Activated CD8-positive, alpha-beta memory T cell treated with anti-CD3 and anti-CD28 coated beads, Interleukin-2, amount 10 ng/mL, durations not matched to agents 7 days and 5 days (primary cell): ENCODE data around the gene USP46. TPM values are rescaled to one million over a fixed set of nuclear protein-coding genes. Genes with fewer than 3 reads are reported as not detected.
A peak's percentile ranks its signal among the peaks of the same experiment; 100 is the strongest.

Source experiments
- ATAC-seq: fragments of 150-1000 bp; cut with Tn5 transposase; one replicate; pipeline ENCODE4 v1.10.0; 2021; ENCODE audit warnings: moderate library complexity
- CTCF ChIA-PET: fragments of 350-600 bp; sonication (Branson Sonifier 250); formaldehyde crosslinking; loops from one replicate; lab custom pipeline; 2021; ENCODE audit warnings: antibody characterized with exemption; lab: Charles Lee
- DNase-seq: peaks from one replicate; pipeline ENCODE4 v3.0.0-alpha.2; 2020
- H3K27ac Mint-ChIP-seq: one replicate; pipeline ENCODE4 v1.8.0; 2021; ENCODE audit warnings: mild to moderate bottlenecking, mixed read lengths
- H3K27me3 Mint-ChIP-seq: one replicate; pipeline ENCODE4 v1.8.0; 2021; ENCODE audit warnings: mixed read lengths
- H3K36me3 Mint-ChIP-seq: one replicate; pipeline ENCODE4 v1.8.0; 2021; ENCODE audit warnings: mild to moderate bottlenecking, mixed read lengths
- H3K4me1 Mint-ChIP-seq: one replicate; pipeline ENCODE4 v1.8.0; 2021; ENCODE audit warnings: mixed read lengths
- H3K4me3 Mint-ChIP-seq: one replicate; pipeline ENCODE4 v1.8.0; 2021; ENCODE audit warnings: mild to moderate bottlenecking, moderate library complexity, mixed read lengths
- H3K9me3 Mint-ChIP-seq: one replicate; pipeline ENCODE4 v1.8.0; 2022; ENCODE audit warnings: low read depth, mixed read lengths
- total RNA-seq, 2 experiments: library from RNA; stranded (reverse); gene quantifications; one replicate each; pipeline ENCODE4 v1.2.3, GENCODE V29; 2021

The USP46 gene
- total RNA-seq, 2 experiments from 2014 or later: 7.7 to 12.9 TPM

GRCh38 chr4:52595001-52595400 is 64.1 kb downstream of the USP46 start:
- no peaks in the 10 kb centered on the region for H3K9me3 Mint-ChIP-seq
- H3K36me3 Mint-ChIP-seq: peaks cover 14% of the 10 kb centered on the region
- no peak for ATAC-seq
- no peak for DNase-seq
- no peak overlapping the region for H3K4me3 Mint-ChIP-seq
- CTCF ChIA-PET: no interaction called here
- H3K27ac Mint-ChIP-seq: no peak overlapping the region
- H3K27me3 Mint-ChIP-seq: no peaks in the 10 kb centered on the region
- peaks cover 4% of the 10 kb centered on the region for H3K4me1 Mint-ChIP-seq

GRCh38 chr4:52592287-52592686 is 66.8 kb downstream of the USP46 start:
- no peaks in the 10 kb centered on the region for H3K27me3 Mint-ChIP-seq
- H3K36me3 Mint-ChIP-seq: peaks cover 14% of the 10 kb centered on the region
- no peaks in the 10 kb centered on the region for H3K9me3 Mint-ChIP-seq
- no peak for DNase-seq
- no peak overlapping the region for H3K27ac Mint-ChIP-seq
- CTCF ChIA-PET: interaction anchor here (0.9 kb wide), 1 partner anchor 46 kb away, joined by 3 read pairs; no protein-coding TSS in a partner anchor
- ATAC-seq: no peak
- H3K4me3 Mint-ChIP-seq: no peak overlapping the region
- H3K4me1 Mint-ChIP-seq: peaks cover 27% of the 10 kb centered on the region

- DNase-seq: peak; percentile 58
- H3K9me3 Mint-ChIP-seq: no peaks in the 10 kb centered on the region
- peak; percentile 76 for ATAC-seq
- CTCF ChIA-PET: interaction anchor here (1.2 to 2.3 kb wide), 5 partner anchors 10 to 124 kb away, joined by 3 to 8 read pairs (median 7); no protein-coding TSS in a partner anchor
- H3K36me3 Mint-ChIP-seq: peaks cover 1% of the 10 kb centered on the region
- H3K27me3 Mint-ChIP-seq: peaks cover 3% of the 10 kb centered on the region
- peak overlapping the region; percentile 62 for H3K27ac Mint-ChIP-seq
- H3K4me1 Mint-ChIP-seq: peaks cover 24% of the 10 kb centered on the region
- H3K4me3 Mint-ChIP-seq: no peak overlapping the region
These were observed 70.1 kb downstream of the USP46 start for GRCh38 chr4:52588771-52589591.

GRCh38 chr4:52588097-52588496 is 71.0 kb downstream of the USP46 start:
- DNase-seq: peak; percentile 48
- ATAC-seq: peak; percentile 48
- Mint-ChIP-seq H3K27me3 (peaks cover 3% of the 10 kb centered on the region), H3K4me1 (peaks cover 24% of the 10 kb centered on the region), H3K27ac (no peak overlapping the region), H3K9me3 (no peaks in the 10 kb centered on the region), H3K4me3 (no peak overlapping the region), H3K36me3 (peaks cover 1% of the 10 kb centered on the region)
- CTCF ChIA-PET: interaction anchor here (0.6 to 2.3 kb wide), 12 partner anchors 9 to 394 kb away, joined by 3 to 8 read pairs (median 4); no protein-coding TSS in a partner anchor

- H3K4me3 Mint-ChIP-seq: no peak overlapping the region
- no peaks in the 10 kb centered on the region for H3K9me3 Mint-ChIP-seq
- no peaks in the 10 kb centered on the region for H3K36me3 Mint-ChIP-seq
- CTCF ChIA-PET: no interaction called here
- no peak overlapping the region for H3K27ac Mint-ChIP-seq
- ATAC-seq (no peak), DNase-seq (no peak)
- peaks cover 24% of the 10 kb centered on the region for H3K4me1 Mint-ChIP-seq
- H3K27me3 Mint-ChIP-seq: peaks cover 5% of the 10 kb centered on the region
These were observed 73.0 kb downstream of the USP46 start for GRCh38 chr4:52586069-52586468.

- DNase-seq (no peak), ATAC-seq (no peak)
- CTCF ChIA-PET: no interaction called here
- Mint-ChIP-seq H3K27me3 (peaks cover 5% of the 10 kb centered on the region), H3K4me3 (no peak overlapping the region), H3K9me3 (no peaks in the 10 kb centered on the region), H3K36me3 (no peaks in the 10 kb centered on the region), H3K4me1 (peaks cover 24% of the 10 kb centered on the region), H3K27ac (no peak overlapping the region)
These were observed 73.7 kb downstream of the USP46 start for GRCh38 chr4:52585379-52585778.

- ATAC-seq (no peak), DNase-seq (no peak)
- CTCF ChIA-PET: interaction anchor here (2.0 kb wide), 1 partner anchor 8 kb away, joined by 4 read pairs; no protein-coding TSS in a partner anchor
- no peak overlapping the region for H3K4me3 Mint-ChIP-seq
- no peaks in the 10 kb centered on the region for H3K4me1 Mint-ChIP-seq
- no peaks in the 10 kb centered on the region for H3K9me3 Mint-ChIP-seq
- no peak overlapping the region for H3K27ac Mint-ChIP-seq
- peaks cover 4% of the 10 kb centered on the region for H3K27me3 Mint-ChIP-seq
- H3K36me3 Mint-ChIP-seq: no peaks in the 10 kb centered on the region
These were observed 79.4 kb downstream of the USP46 start for GRCh38 chr4:52579602-52580272.

GRCh38 chr4:52578951-52579350 is 80.2 kb downstream of the USP46 start:
- ATAC-seq: no peak
- Mint-ChIP-seq H3K4me3 (no peak overlapping the region), H3K9me3 (no peaks in the 10 kb centered on the region), H3K4me1 (no peaks in the 10 kb centered on the region), H3K36me3 (no peaks in the 10 kb centered on the region), H3K27ac (no peak overlapping the region), H3K27me3 (peaks cover 4% of the 10 kb centered on the region)
- CTCF ChIA-PET: interaction anchor here (2.0 kb wide), 1 partner anchor 9 kb away, joined by 4 read pairs; no protein-coding TSS in a partner anchor
- DNase-seq: no peak

GRCh38 chr4:52577624-52577962 is 81.5 kb downstream of the USP46 start:
- no peak for ATAC-seq
- no peaks in the 10 kb centered on the region for H3K36me3 Mint-ChIP-seq
- DNase-seq: no peak
- H3K4me3 Mint-ChIP-seq: no peak overlapping the region
- no peaks in the 10 kb centered on the region for H3K4me1 Mint-ChIP-seq
- H3K27me3 Mint-ChIP-seq: peaks cover 5% of the 10 kb centered on the region
- no peak overlapping the region for H3K27ac Mint-ChIP-seq
- no peaks in the 10 kb centered on the region for H3K9me3 Mint-ChIP-seq
- CTCF ChIA-PET: interaction anchor here (0.7 kb wide), 1 partner anchor 10 kb away, joined by 4 read pairs; no protein-coding TSS in a partner anchor

- no peak overlapping the region for H3K4me3 Mint-ChIP-seq
- H3K9me3 Mint-ChIP-seq: no peaks in the 10 kb centered on the region
- no peak for ATAC-seq
- CTCF ChIA-PET: interaction anchor here (0.7 kb wide), 1 partner anchor 11 kb away, joined by 4 read pairs; no protein-coding TSS in a partner anchor
- no peak overlapping the region for H3K27ac Mint-ChIP-seq
- no peak for DNase-seq
- no peaks in the 10 kb centered on the region for H3K4me1 Mint-ChIP-seq
- no peaks in the 10 kb centered on the region for H3K36me3 Mint-ChIP-seq
- peaks cover 5% of the 10 kb centered on the region for H3K27me3 Mint-ChIP-seq
These were observed 82.0 kb downstream of the USP46 start for GRCh38 chr4:52576961-52577623.

GRCh38 chr4:52576326-52576725 is 82.8 kb downstream of the USP46 start:
- CTCF ChIA-PET: no interaction called here
- Mint-ChIP-seq H3K9me3 (no peaks in the 10 kb centered on the region), H3K4me1 (no peaks in the 10 kb centered on the region), H3K4me3 (no peak overlapping the region), H3K36me3 (no peaks in the 10 kb centered on the region), H3K27ac (no peak overlapping the region), H3K27me3 (peaks cover 5% of the 10 kb centered on the region)
- no peak for ATAC-seq
- DNase-seq: no peak

- H3K4me1 Mint-ChIP-seq: no peaks in the 10 kb centered on the region
- no peaks in the 10 kb centered on the region for H3K36me3 Mint-ChIP-seq
- CTCF ChIA-PET: no interaction called here
- ATAC-seq (no peak), DNase-seq (no peak)
- no peak overlapping the region for H3K4me3 Mint-ChIP-seq
- no peak overlapping the region for H3K27ac Mint-ChIP-seq
- peaks cover 5% of the 10 kb centered on the region for H3K27me3 Mint-ChIP-seq
- H3K9me3 Mint-ChIP-seq: no peaks in the 10 kb centered on the region
These were observed 83.7 kb downstream of the USP46 start for GRCh38 chr4:52575406-52575805.

GRCh38 chr4:52574036-52574435 is 85.1 kb downstream of the USP46 start:
- no peaks in the 10 kb centered on the region for H3K36me3 Mint-ChIP-seq
- CTCF ChIA-PET: no interaction called here
- no peak for DNase-seq
- H3K4me1 Mint-ChIP-seq: no peaks in the 10 kb centered on the region
- no peaks in the 10 kb centered on the region for H3K9me3 Mint-ChIP-seq
- H3K27ac Mint-ChIP-seq: no peak overlapping the region
- no peak for ATAC-seq
- peaks cover 7% of the 10 kb centered on the region for H3K27me3 Mint-ChIP-seq
- no peak overlapping the region for H3K4me3 Mint-ChIP-seq
